IMR-90 (cell line): ENCODE measurements around the gene KCMF1. TPM values are rescaled to one million over a fixed set of nuclear protein-coding genes. Genes with fewer than 3 reads are reported as not detected.

Source experiments
- ATAC-seq: fragments of 200-7000 bp; cut with Tn5 transposase; 2 replicates; pipeline ENCODE4 v1.9.1; 2020; ENCODE audit warnings: low read depth, mild to moderate bottlenecking, moderate library complexity
- BruUV-seq: library from RNA; stranded (reverse); fragments of 400-500 nt; replicated peaks from 2 replicates; lab custom pipeline; 2021; lab: Mats Ljungman, UMichigan
- CTCF ChIA-PET: fragments of 300-600 bp; formaldehyde crosslinking; extraction: SDS; loops from one replicate; lab custom pipeline; 2021; ENCODE audit warnings: antibody characterized with exemption; lab: Yijun Ruan, JAX
- POLR2A ChIA-PET: fragments of 300-600 bp; sonication (Branson Sonifier 250); formaldehyde crosslinking; loops from one replicate; lab custom pipeline; 2022; ENCODE audit warnings: antibody characterized with exemption; ENCODE audit not compliant: unreplicated experiment; lab: Charles Lee
- DNase-seq: peaks from one replicate; pipeline ENCODE4 v3.0.0; 2013
- H2AFZ ChIP-seq: replicated peaks from 2 replicates; pipeline ENCODE3; 2013; ENCODE audit warnings: low read length, mild to moderate bottlenecking; ENCODE audit not compliant: poor library complexity
- H2AK5ac ChIP-seq: 2 replicates; pipeline ENCODE4 v1.6.1; 2013; ENCODE audit warnings: low read depth, low read length, inconsistent platforms
- H2AK9ac ChIP-seq: replicated peaks from 2 replicates; pipeline ENCODE3; 2013; ENCODE audit warnings: mild to moderate bottlenecking, low read depth, low read length, moderate library complexity; ENCODE audit not compliant: poor library complexity
- H2BK120ac ChIP-seq: 2 replicates; pipeline ENCODE4 v1.6.1; 2013; ENCODE audit warnings: low read depth, low read length, inconsistent platforms
- H2BK15ac ChIP-seq: 3 replicates; pipeline ENCODE4 v1.6.1; 2013; ENCODE audit warnings: low read depth, low read length, inconsistent platforms
- H2BK20ac ChIP-seq: 2 replicates; pipeline ENCODE4 v1.6.1; 2013; ENCODE audit warnings: low read depth, mild to moderate bottlenecking, inconsistent platforms, low read length, moderate library complexity
- H2BK5ac ChIP-seq: 2 replicates; pipeline ENCODE4 v1.6.1; 2013; ENCODE audit warnings: mild to moderate bottlenecking, low read depth, low read length, inconsistent platforms; ENCODE audit not compliant: poor library complexity, severe bottlenecking
- H3K14ac ChIP-seq: replicated peaks from 2 replicates; pipeline ENCODE4 v1.6.1; 2013; ENCODE audit warnings: low read depth, low read length, inconsistent platforms
- H3K18ac ChIP-seq: 2 replicates; pipeline ENCODE4 v1.6.1; 2013; ENCODE audit warnings: low read depth, low read length, control low read depth
- H3K23ac ChIP-seq: 2 replicates; pipeline ENCODE4 v1.6.1; 2013; ENCODE audit warnings: low read depth, low read length, inconsistent platforms
- H3K27ac ChIP-seq: 2 replicates; pipeline ENCODE4 v1.5.1; 2013; ENCODE audit warnings: mild to moderate bottlenecking, control low read depth, low read length; ENCODE audit not compliant: insufficient read depth
- H3K27me3 ChIP-seq: 2 replicates; pipeline ENCODE4 v1.6.1; 2013; ENCODE audit warnings: low read length; ENCODE audit not compliant: control insufficient read depth, insufficient read depth
- H3K36me3 ChIP-seq: 2 replicates; pipeline ENCODE4 v1.6.1; 2013; ENCODE audit warnings: low read length, mixed read lengths; ENCODE audit not compliant: control insufficient read depth, insufficient read depth
- H3K4ac ChIP-seq: 2 replicates; pipeline ENCODE4 v1.6.1; 2013; ENCODE audit warnings: low read depth, low read length, inconsistent platforms
- H3K4me1 ChIP-seq: 2 replicates; pipeline ENCODE4 v1.6.1; 2013; ENCODE audit warnings: low read length, mixed read lengths; ENCODE audit not compliant: control insufficient read depth, insufficient read depth
- H3K4me2 ChIP-seq: 2 replicates; pipeline ENCODE4 v1.6.1; 2013; ENCODE audit warnings: low read depth, mild to moderate bottlenecking, control low read depth, low read length, moderate library complexity
- H3K4me3 ChIP-seq: 2 replicates; pipeline ENCODE4 v1.5.1; 2013; ENCODE audit warnings: low read depth, mild to moderate bottlenecking, control low read depth, low read length, moderate library complexity; ENCODE audit not compliant: insufficient read depth
- H3K56ac ChIP-seq: 2 replicates; pipeline ENCODE4 v1.6.1; 2013; ENCODE audit warnings: low read length, inconsistent platforms; ENCODE audit not compliant: insufficient read depth; ENCODE audit errors: extremely low read depth
- H3K79me1 ChIP-seq, 2 experiments: 2 replicates each; pipeline ENCODE4 v1.6.1; 2013; ENCODE audit warnings: low read length in 2 of 2, inconsistent platforms in 1 of 2, low read depth in 1 of 2
- H3K9ac ChIP-seq: 2 replicates; pipeline ENCODE4 v1.6.1; 2013; ENCODE audit warnings: low read depth, low read length, control low read depth
- H3K9me1 ChIP-seq: 2 replicates; pipeline ENCODE4 v1.6.1; 2013; ENCODE audit warnings: low read length, inconsistent platforms; ENCODE audit not compliant: insufficient read depth
- H3K9me3 ChIP-seq: 2 replicates; pipeline ENCODE4 v1.6.1; 2013; ENCODE audit warnings: low read length; ENCODE audit not compliant: control insufficient read depth, insufficient read depth
- H4K20me1 ChIP-seq: 2 replicates; pipeline ENCODE4 v1.6.1; 2013; ENCODE audit warnings: low read length, inconsistent platforms; ENCODE audit not compliant: insufficient read depth
- H4K5ac ChIP-seq: 2 replicates; pipeline ENCODE4 v1.6.1; 2013; ENCODE audit warnings: mild to moderate bottlenecking, low read depth, low read length, control low read depth
- H4K8ac ChIP-seq, 2 experiments: 2 replicates each; pipeline ENCODE4 v1.6.1; 2013; ENCODE audit warnings: low read depth in 2 of 2, low read length in 2 of 2, control low read depth in 1 of 2, inconsistent platforms in 1 of 2
- H4K91ac ChIP-seq: 2 replicates; pipeline ENCODE4 v1.6.1; 2013; ENCODE audit warnings: low read depth, low read length, inconsistent platforms; ENCODE audit not compliant: insufficient read depth
- CTCF ChIP-seq: conservative IDR thresholded peaks from 2 replicates; pipeline ENCODE4 v1.5.1; 2012; ENCODE audit warnings: mild to moderate bottlenecking, low read depth, low read length, improper control_type of control experiment
- MAFK ChIP-seq: IDR thresholded peaks from 2 replicates; pipeline ENCODE4 v1.6.1; 2012; ENCODE audit warnings: low read depth, low read length, improper control_type of control experiment
- NFE2L2 ChIP-seq: fragments of 150-350 bp; IDR thresholded peaks from 2 replicates; pipeline ENCODE4 v1.6.1; 2016; ENCODE audit warnings: low read depth, mild to moderate bottlenecking, low read length
- RAD21 ChIP-seq: IDR thresholded peaks from 2 replicates; pipeline ENCODE4 v1.6.1; 2012; ENCODE audit warnings: low read length, improper control_type of control experiment
- WGBS, 2 experiments: methylation state at CpG; one replicate each; pipeline versions ENCODE4 v1.1.5 to v1.1.7; 2013; ENCODE audit warnings: missing lambda C conversion rate in 2 of 2; ENCODE audit not compliant: insufficient read length in 1 of 2; ENCODE audit errors: extremely low coverage in 2 of 2; 5-methylcytosine and 5-hydroxymethylcytosine counted together
- dilution Hi-C: fragments of 300-500 bp; cut with HindIII; formaldehyde crosslinking; loops from one replicate; pipeline ENCODE4 v1.14.3; 2018; ENCODE audit warnings: low sequenced_read_pairs; ENCODE audit not compliant: unreplicated experiment
- in situ Hi-C: fragments of 300-500 bp; cut with MboI; formaldehyde crosslinking; loops from 3 replicates; pipeline ENCODE4 v1.14.3; 2019; ENCODE audit warnings: low sequenced_read_pairs, inconsistent platforms, mixed read lengths
- intact Hi-C: fragments of 100-400 bp; cut with micrococcal nuclease; formaldehyde crosslinking; loops from 2 replicates; pipeline ENCODE4 v1.10.0; 2022
- polyA plus RNA-seq, 3 experiments: library from polyadenylated mRNA; depleted of rRNA; stranded (reverse); fragments of >200 nt; gene quantifications; 2 replicates each; pipeline ENCODE4 v1.2.3, GENCODE V29; 2012; ENCODE audit warnings: low replicate concordance in 1 of 3
- total RNA-seq: library from RNA; depleted of rRNA; stranded (reverse); fragments of >200 nt; gene quantifications from 2 replicates; pipeline ENCODE4 v1.2.3, GENCODE V29; 2012

Gene KCMF1
- total and polyA plus RNA-seq, 2 of the 4 experiments (the other 2 are of a cell fraction): 49.9 to 108 TPM

DNA sequence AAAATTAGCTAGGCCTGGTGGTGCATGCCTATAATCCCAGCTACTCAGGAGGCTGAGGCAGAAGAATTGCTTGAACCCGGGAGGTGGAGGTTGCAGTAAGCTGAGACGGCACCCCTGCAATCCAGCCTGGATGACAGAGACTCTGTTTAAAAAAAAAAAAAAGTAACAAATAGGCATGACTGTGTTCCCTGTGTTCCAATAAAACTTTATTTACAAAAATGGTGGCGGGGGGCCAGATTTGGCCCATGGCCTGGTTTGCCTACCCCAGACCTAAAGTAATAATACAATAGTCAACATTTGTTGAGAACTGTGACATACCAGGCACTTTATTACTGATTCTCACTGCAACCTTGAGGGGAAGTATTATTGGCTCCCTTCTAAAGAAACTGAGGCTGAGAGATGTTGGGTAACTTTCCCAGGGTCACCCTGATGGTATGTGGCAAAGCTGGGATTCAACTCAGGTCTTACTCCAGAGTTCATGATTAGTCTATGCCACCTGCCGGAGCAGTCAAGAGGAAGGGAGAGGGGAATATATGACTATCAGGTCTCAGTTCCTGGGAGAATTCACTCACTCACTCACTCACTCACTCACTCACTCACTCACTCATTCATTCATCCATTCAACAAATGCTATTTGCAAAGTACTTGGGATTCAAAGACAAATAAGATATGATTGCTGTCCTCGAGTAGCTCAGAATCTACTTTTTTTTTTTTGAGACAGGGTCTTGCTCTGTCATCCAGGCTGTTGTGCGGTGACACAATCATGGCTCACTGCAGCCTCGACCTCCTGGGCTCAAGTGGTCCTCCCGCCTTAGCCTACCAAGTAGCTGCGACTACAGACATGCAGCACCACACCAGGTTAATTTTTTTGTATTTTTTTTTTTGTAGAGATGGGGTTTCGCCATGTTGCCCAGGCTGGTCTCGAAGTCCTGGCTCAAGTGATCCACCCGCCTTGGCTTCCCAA is 14.3 kb upstream of the KCMF1 start:
- ATAC-seq (no peak), DNase-seq (no peak)
- no peak overlapping the region for H3K9ac ChIP-seq
- peak overlapping the region; percentile 64 for H3K4ac ChIP-seq
- peaks cover 20% of the 10 kb centered on the region for H3K9me1 ChIP-seq
- H2AK5ac ChIP-seq: peak overlapping the region; percentile 80
- peak overlapping the region; percentile 81 for H2BK20ac ChIP-seq
- no peak overlapping the region for H3K4me3 ChIP-seq
- peak overlapping the region; percentile 35 for H2BK5ac ChIP-seq
- H2BK120ac ChIP-seq: peak overlapping the region; percentile 75
- H3K27me3 ChIP-seq: no peaks in the 10 kb centered on the region
- no peak overlapping the region for H3K4me2 ChIP-seq
- H3K4me1 ChIP-seq: peaks cover 16% of the 10 kb centered on the region
- intact Hi-C loops (no loop called here), dilution Hi-C loops (no loop called here), in situ Hi-C loops (no loop called here)
- H3K9me3 ChIP-seq: no peaks in the 10 kb centered on the region
- H2AFZ ChIP-seq: no peak overlapping the region
- H3K56ac ChIP-seq: no peak overlapping the region
- H4K5ac ChIP-seq: peak overlapping the region; percentile 35; the same call in 1 of the 2 replicates
- H4K8ac ChIP-seq: peak overlapping the region; percentile 27 to 42; a peak in 2 of 4 replicates
- no peak overlapping the region; the same call in 1 of the 2 replicates for H3K23ac ChIP-seq
- CTCF ChIA-PET: interaction anchor here (0.6 to 1.4 kb wide), 3 partner anchors 30 to 96 kb away, joined by 3 to 4 read pairs (median 4); no protein-coding TSS in a partner anchor
- peaks cover 5 to 37% of the 10 kb centered on the region in 2 experiments for H3K79me1 ChIP-seq
- H3K14ac ChIP-seq: 0 out of 2 replicates have a peak overlapping the region, but pooled peaks have one; percentile 27
- 0 out of 2 replicates have a peak overlapping the region, but pooled peaks have one; percentile 19 for H4K91ac ChIP-seq
- no TSS peak for BruUV-seq
- TF ChIP-seq CTCF (no peak), MAFK (no peak), NFE2L2 (no peak), RAD21 (no peak)
- H3K36me3 ChIP-seq: no peaks in the 10 kb centered on the region
- H4K20me1 ChIP-seq: peaks cover 13% of the 10 kb centered on the region; the same call in 1 of the 2 replicates
- H2BK15ac ChIP-seq: peak overlapping the region; percentile 68; the same call in 2 of the 3 replicates
- POLR2A ChIA-PET: no interaction called here
- H3K27ac ChIP-seq: peak overlapping the region; percentile 21; the same call in 1 of the 2 replicates
- peak overlapping the region; percentile 44 for H2AK9ac ChIP-seq
- WGBS, 2 experiments: 100% methylated on average over 1 of the region's 12 CpGs; no CpG with 5 or more reads in 1 of the 2 experiments
- no peak overlapping the region; the same call in 1 of the 2 replicates for H3K18ac ChIP-seq
